ENCODE measurements around the gene CRACR2A. TPM values are rescaled to one million over a fixed set of nuclear protein-coding genes. Genes with fewer than 3 reads are reported as not detected.

Gene CRACR2A
- total and polyA plus RNA-seq, 5 experiments from 2014 or later, result 7.7 to 26.3 (median 17.2) TPM

DNA sequence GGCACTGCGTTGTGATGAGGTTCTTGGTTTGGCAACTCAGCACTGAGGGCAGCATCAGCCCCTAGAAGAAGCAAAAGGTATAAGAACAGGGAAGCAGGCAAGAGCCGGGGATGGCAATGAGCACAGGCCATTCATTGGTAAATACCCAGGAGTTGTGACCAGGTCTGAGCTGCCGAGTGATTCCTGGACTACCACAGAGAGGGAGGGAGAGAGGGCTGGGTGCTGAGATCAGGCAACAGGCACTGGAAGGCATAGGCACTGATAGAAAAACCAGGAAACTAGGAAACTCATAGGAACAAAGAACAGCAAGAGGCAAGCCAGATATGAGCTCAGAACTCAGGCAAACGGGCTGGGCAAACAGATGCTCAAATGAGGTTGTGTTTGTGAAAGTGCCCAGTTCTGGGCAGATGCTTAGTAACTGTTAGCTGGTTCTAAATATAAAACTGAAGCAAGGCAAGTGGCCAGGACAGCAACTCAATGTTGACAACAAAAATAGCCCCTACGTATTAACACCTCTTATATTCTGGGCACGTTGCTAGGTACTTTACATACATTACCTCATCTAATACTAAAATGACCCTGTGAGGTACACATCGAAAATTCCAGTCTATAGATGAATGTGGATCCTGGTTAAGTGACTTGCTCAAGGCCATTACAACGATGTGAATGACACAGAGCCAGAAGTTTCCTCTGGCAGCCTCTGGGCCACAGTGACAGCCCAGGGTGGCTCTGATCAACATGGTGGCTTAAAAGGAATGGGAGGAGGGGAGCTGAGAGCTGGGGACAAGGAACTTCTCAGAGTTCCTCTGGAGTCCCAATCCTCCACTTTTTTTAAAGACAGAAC is 140.8 kb downstream of the CRACR2A start:
- no peak overlapping the region for H3K4me3 Mint-ChIP-seq
- H3K36me3 Mint-ChIP-seq, result peaks cover 39 to 78% (median 71%) of the 10 kb centered on the region in 3 donors
- H3K27ac Mint-ChIP-seq, result no peak overlapping the region
- ATAC-seq, result no peak
- no peaks in the 10 kb centered on the region for H3K27me3 Mint-ChIP-seq
- peak in 1 of 10 donors; percentile 56 for DNase-seq
- H3K9me3 Mint-ChIP-seq, result peaks cover 0 to 27% (median 9%) of the 10 kb centered on the region in 9 donors
- peaks cover 0 to 13% (median 5%) of the 10 kb centered on the region in 4 donors for H3K4me1 Mint-ChIP-seq
- POLR2A ChIA-PET, result no interaction called here

DNA sequence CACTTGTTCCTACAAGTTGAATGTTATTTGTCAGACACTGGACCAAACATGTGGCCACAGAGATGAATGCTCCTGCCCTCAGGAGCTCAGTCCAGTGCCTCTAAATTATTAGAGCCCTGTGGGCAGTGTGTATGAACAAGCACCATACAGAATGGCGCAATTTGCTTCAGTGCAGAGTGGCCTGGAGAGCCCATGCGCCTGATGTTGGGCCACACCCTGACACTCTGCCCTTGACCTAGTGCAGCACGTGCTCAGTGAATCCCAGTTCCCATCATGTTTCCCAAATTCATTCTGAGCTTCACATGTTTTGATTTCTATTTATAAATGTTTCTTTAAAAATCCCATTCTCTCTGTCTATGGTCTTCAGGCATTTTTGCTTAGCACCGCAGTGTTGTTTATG is 145.1 kb downstream of the CRACR2A start:
- Mint-ChIP-seq H3K4me3 (no peak overlapping the region), H3K27me3 (no peaks in the 10 kb centered on the region), H3K9me3 (peaks cover 0 to 27% (median 9%) of the 10 kb centered on the region in 9 donors), H3K36me3 (peaks cover 27 to 37% (median 36%) of the 10 kb centered on the region in 3 donors), H3K4me1 (peaks cover 2 to 26% (median 12%) of the 10 kb centered on the region in 4 donors), H3K27ac (no peak overlapping the region)
- no peak for ATAC-seq
- DNase-seq, result no peak
- POLR2A ChIA-PET, result no interaction called here

DNA sequence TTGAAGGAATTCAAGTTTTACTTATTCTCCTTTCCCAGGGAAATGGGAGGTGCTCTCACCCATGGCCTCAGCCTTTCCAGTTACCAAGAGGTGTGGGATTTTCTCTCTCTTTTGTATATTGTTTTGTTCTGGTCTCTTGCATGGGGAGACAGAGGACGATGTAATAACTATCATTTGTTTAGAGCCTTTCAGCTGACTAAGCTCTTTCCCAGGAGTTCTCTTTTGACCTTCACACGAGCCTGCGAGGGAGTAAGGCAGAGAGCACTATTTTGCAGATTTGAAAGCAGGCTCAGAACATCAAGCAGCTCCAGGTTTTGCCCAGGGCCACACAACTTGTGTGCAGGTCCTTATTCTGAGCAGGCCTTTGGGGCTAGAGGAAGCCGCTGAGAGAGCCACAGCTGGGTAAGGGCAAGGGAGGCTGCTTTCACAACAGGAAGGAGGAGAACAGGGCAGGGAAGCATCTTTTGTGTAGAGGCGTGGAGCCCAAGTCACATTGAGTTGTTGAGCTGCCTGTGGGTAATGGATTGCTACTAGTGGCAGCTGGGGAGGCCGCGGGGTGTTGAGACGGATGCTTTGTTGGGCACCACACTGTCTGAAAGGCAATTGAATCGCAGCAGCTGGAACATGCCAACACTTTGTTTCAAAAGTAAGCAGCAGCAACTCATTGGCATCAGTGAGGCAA is 145.7 kb downstream of the CRACR2A start:
- ATAC-seq (no peak), DNase-seq (peak in 1 of 10 donors; percentile 41)
- POLR2A ChIA-PET, result no interaction called here
- Mint-ChIP-seq H3K9me3 (peaks cover 0 to 27% (median 9%) of the 10 kb centered on the region in 9 donors), H3K27ac (peak overlapping the region in 1 of 10 donors; percentile 45), H3K4me3 (no peak overlapping the region), H3K36me3 (peaks cover 27 to 34% (median 32%) of the 10 kb centered on the region in 3 donors), H3K4me1 (peaks cover 2 to 26% (median 12%) of the 10 kb centered on the region in 4 donors), H3K27me3 (no peaks in the 10 kb centered on the region)

DNA sequence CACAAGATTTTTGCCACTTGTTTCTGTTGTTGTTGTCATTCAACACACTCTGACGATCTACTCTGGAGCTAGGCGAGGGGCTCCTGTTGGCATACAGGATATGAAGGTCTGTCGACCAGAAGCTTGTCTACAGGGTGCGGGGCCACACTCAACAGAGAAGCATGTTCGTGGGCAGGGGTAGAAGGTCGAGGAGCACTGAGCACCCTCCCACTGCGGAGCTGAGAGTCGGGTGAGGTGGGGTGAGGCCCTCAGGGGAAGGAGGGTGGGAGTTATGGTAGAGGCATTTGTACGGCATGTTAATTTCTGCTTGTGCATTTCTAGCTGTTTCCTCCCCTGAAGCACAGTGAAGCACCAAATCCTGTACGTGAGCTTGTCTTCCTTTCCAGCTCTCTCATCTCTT is 146.8 kb downstream of the CRACR2A start:
- Mint-ChIP-seq H3K27me3 (peaks cover 0 to 4% (median 0%) of the 10 kb centered on the region in 5 donors), H3K4me3 (no peak overlapping the region), H3K9me3 (peaks cover 0 to 21% (median 9%) of the 10 kb centered on the region in 9 donors), H3K27ac (peak overlapping the region in 1 of 10 donors; percentile 80), H3K4me1 (peaks cover 2 to 26% (median 10%) of the 10 kb centered on the region in 4 donors), H3K36me3 (peaks cover 19 to 26% (median 21%) of the 10 kb centered on the region in 3 donors)
- peak in 1 of 10 donors; percentile 62 for DNase-seq
- POLR2A ChIA-PET, result no interaction called here
- ATAC-seq, result no peak

DNA sequence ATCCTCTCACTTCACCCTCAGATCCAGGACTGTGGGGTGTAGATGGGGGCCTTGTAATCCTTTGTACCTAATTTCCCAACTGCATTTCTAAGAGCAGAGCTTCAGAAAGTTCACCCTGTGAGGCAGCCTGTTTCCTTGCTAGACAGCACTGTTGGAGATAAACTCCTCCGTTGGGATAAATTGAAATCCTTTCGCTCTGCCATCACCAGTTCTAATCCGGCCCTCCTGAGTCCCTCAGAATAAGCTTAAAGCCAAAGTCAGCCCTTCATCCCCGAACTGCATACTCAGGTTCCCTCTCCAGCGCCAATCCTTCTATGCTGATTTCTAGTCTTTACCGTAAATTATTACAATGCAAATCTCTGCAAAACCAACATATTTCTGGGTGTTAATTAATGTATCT is 147.2 kb downstream of the CRACR2A start:
- Mint-ChIP-seq H3K27me3 (peaks cover 0 to 9% (median 0%) of the 10 kb centered on the region in 5 donors), H3K36me3 (peaks cover 18 to 24% (median 19%) of the 10 kb centered on the region in 3 donors), H3K27ac (peak overlapping the region in 2 of 10 donors; percentile 7 to 86), H3K9me3 (peaks cover 0 to 19% (median 9%) of the 10 kb centered on the region in 9 donors), H3K4me3 (no peak overlapping the region), H3K4me1 (peaks cover 2 to 26% (median 10%) of the 10 kb centered on the region in 4 donors)
- DNase-seq, result peak in 1 of 10 donors; percentile 6
- POLR2A ChIA-PET, result no interaction called here
- ATAC-seq, result no peak

DNA sequence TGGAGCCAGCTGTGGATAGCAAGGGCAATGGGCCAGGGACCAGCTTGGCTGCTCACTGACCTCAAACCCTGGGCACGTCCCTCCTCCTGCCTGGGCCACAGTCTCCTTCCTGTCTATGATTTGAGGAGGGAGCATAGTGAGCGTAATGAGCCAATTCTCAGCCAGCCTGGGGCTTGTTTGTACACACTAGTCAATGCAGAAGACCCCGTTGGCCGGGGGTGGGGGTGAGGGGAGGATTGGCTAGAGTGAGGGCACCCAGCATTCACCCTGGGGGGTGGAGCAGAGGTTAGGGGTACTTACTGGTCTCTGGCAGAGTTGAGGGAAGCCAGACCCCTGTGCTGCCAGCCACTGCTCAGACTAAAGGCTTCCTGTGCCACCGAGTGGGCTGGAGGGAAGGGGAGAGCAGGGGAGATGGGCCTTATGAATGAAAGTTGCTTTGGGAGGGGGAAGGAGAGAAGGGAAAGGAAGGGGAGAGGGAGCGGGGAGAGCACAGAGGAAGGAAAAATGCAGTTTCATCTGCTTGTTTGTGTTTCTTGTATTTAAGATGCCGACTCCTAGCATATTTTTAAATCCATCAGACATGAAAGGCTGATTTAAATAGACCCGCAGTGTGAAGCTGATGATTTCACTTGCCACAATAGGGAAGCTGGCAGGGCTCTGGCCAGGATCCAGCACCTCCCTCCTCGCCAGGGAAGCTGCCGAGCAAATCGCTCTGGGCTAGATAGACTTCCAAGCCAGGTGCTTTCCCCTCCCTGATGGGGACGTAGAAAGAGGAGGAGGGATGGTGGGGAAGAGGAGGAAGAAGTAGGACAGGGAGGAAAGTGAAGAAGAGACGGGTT is 147.9 kb downstream of the CRACR2A start:
- Mint-ChIP-seq H3K36me3 (peaks cover 11 to 17% (median 12%) of the 10 kb centered on the region in 3 donors), H3K9me3 (peaks cover 0 to 12% (median 8%) of the 10 kb centered on the region in 9 donors), H3K4me1 (peaks cover 2 to 26% (median 10%) of the 10 kb centered on the region in 4 donors), H3K27ac (peak overlapping the region in 5 of 10 donors; percentile 34 to 86 (median 80)), H3K4me3 (no peak overlapping the region), H3K27me3 (peaks cover 0 to 9% (median 0%) of the 10 kb centered on the region in 5 donors)
- POLR2A ChIA-PET, result no interaction called here
- DNase-seq (peak in 1 of 10 donors; percentile 53), ATAC-seq (no peak)

DNA sequence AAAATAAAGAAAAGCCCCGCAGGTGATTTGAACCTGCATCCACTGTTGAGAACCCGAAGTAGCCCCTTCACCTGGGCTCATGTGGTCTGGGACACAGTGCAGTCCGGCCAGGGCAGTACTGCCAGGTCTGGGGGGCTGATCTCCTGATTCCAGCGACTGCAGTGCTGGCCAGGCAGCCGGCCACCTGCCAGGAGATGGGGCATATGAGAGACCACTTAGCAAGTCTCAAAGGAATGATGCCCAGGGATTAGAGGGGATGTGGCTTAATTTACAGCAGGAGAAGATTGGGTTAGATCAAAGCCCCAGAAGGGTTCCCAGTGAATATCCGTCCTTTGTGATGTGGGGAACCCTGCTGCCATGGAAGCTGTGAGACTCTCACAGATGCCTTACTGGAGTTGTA is 148.6 kb downstream of the CRACR2A start:
- ATAC-seq, result no peak
- H3K4me1 Mint-ChIP-seq, result peaks cover 2 to 26% (median 10%) of the 10 kb centered on the region in 4 donors
- H3K27me3 Mint-ChIP-seq, result peaks cover 0 to 9% (median 0%) of the 10 kb centered on the region in 5 donors
- peak overlapping the region in 1 of 10 donors; percentile 86 for H3K27ac Mint-ChIP-seq
- H3K9me3 Mint-ChIP-seq, result peaks cover 0 to 6% (median 3%) of the 10 kb centered on the region in 9 donors
- peaks cover 4 to 10% (median 5%) of the 10 kb centered on the region in 3 donors for H3K36me3 Mint-ChIP-seq
- no peak overlapping the region for H3K4me3 Mint-ChIP-seq
- peak in 1 of 10 donors; percentile 26 for DNase-seq
- POLR2A ChIA-PET, result no interaction called here

DNA sequence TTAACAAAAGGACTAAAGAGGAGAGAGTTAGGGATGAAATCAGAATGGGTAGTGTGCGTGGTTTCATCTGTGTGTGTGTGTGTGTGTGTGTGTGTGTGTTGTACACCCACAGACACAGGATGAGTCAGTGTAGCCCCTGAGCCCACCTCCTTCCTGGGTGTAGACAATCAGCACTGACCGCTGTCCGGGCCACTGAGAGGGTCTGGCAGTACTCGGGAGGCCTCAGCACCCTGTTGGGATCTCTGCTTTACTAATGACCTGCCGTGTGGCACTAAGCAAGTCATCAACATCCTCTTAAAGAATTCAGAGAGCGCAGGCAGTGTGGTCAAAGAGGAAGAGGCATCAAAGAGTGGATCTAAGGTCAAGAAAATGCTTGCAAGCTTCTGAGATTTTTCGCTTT is 149.3 kb downstream of the CRACR2A start:
- ATAC-seq, result no peak

DNA sequence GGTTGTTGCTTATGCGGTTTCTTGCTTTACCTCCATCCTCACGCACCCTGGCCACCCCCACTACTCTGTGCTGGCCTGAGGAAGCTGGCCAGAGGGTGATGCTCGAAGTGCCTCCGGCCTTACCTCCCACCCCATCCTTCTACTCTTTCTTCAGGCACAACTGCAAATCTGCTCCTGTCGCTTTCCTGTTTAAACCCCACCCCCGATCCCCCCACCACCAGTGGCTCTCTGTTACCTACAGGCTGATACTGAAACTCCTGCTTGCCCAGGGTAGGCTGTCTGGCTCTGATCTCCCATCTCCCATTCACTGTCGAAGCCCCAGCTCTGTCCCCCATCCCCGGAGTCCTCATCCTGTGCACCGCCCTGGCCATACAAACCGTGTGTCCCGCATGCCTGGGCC is 150.4 kb downstream of the CRACR2A start:
- Mint-ChIP-seq H3K27ac (no peak overlapping the region), H3K4me1 (peaks cover 2 to 22% (median 9%) of the 10 kb centered on the region in 4 donors)

More for the DNA sequence above, 149.3 kb downstream of the CRACR2A start:
- peak overlapping the region in 1 of 10 donors; percentile 86 for H3K27ac Mint-ChIP-seq
- POLR2A ChIA-PET, result no interaction called here
- peaks cover 0 to 3% (median 0%) of the 10 kb centered on the region in 3 donors for H3K36me3 Mint-ChIP-seq
- peaks cover 0 to 9% (median 0%) of the 10 kb centered on the region in 5 donors for H3K27me3 Mint-ChIP-seq
- peak in 1 of 10 donors; percentile 32 for DNase-seq
- H3K4me1 Mint-ChIP-seq, result peaks cover 2 to 22% (median 9%) of the 10 kb centered on the region in 4 donors
- H3K4me3 Mint-ChIP-seq, result no peak overlapping the region
- H3K9me3 Mint-ChIP-seq, result no peaks in the 10 kb centered on the region

DNA sequence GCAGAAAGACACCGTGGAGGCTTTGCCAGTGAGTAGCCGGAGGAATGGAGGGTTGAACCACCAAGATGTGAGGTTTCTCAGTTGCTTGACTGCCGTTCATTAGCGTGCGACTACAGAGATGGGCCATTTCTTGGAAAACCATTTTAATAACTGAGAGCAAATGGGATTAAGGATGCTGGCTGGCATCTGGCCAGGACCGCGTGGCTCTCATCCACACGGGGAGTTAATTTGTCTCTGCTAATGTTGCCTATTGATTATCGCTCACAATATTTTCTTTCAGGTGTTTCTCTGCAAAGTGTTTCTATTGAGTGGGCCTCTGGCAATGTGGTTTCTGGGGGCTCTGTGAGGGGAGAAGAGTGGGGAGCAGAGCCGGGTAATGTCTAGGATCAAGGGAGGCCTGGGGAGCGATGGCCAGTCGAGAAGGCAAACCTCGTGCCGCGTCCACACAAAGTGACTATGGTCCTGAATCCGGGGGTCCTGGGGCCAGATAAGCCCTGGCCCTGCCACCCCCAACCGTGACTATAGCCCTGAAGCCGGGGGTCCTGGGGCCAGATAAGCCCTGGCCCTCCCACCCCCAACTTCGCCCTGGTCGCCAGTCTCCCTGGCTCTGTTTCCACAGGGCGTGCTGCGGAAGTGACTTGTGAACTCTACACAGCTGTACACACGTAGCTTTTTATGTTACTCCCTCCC is 151.3 kb downstream of the CRACR2A start:
- peaks cover 2 to 22% (median 8%) of the 10 kb centered on the region in 4 donors for H3K4me1 Mint-ChIP-seq
- H3K27ac Mint-ChIP-seq, result no peak overlapping the region
- DNase-seq (peak in 1 of 10 donors; percentile 31), ATAC-seq (no peak)
- H3K4me3 Mint-ChIP-seq, result no peak overlapping the region
- H3K9me3 Mint-ChIP-seq, result no peaks in the 10 kb centered on the region
- POLR2A ChIA-PET, result no interaction called here
- no peaks in the 10 kb centered on the region for H3K36me3 Mint-ChIP-seq
- H3K27me3 Mint-ChIP-seq, result peaks cover 0 to 9% (median 2%) of the 10 kb centered on the region in 5 donors

More for the DNA sequence above, 150.4 kb downstream of the CRACR2A start:
- Mint-ChIP-seq H3K4me3 (no peak overlapping the region), H3K36me3 (no peaks in the 10 kb centered on the region), H3K27me3 (peaks cover 0 to 9% (median 2%) of the 10 kb centered on the region in 5 donors), H3K9me3 (no peaks in the 10 kb centered on the region)
- POLR2A ChIA-PET, result no interaction called here
- peak in 1 of 10 donors; percentile 30 for DNase-seq
- no peak for ATAC-seq

DNA sequence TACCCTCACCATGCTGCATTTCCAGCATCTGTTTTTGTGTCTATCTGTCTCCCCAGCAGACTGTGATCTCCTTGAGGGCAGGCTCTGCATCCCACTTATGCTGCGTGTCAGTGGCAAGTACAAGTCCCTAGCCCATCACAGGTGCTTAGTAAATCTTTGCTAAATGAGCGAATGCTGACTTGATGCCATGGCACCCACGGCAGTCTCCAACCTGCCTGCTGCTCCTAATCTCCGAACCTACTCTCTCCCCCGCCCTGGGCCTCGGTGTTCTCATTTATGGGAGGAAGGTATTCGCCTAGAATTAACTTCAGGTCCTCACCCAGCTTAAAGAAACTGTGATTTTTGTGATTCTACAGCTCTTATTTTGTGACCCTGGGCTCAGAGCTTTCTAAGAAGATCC is 152.0 kb downstream of the CRACR2A start:
- H3K4me3 Mint-ChIP-seq, result no peak overlapping the region
- no peaks in the 10 kb centered on the region for H3K9me3 Mint-ChIP-seq
- POLR2A ChIA-PET, result no interaction called here
- peak overlapping the region in 1 of 10 donors; percentile 6 for H3K27ac Mint-ChIP-seq
- no peaks in the 10 kb centered on the region for H3K36me3 Mint-ChIP-seq
- DNase-seq, result peak in 1 of 10 donors; percentile 23
- H3K27me3 Mint-ChIP-seq, result peaks cover 0 to 9% (median 2%) of the 10 kb centered on the region in 5 donors
- H3K4me1 Mint-ChIP-seq, result peaks cover 2 to 17% (median 7%) of the 10 kb centered on the region in 4 donors
- no peak for ATAC-seq
